CD8-positive, alpha-beta memory T cell (primary cell): ENCODE results near the gene KRTAP29-1. TPM values are rescaled to one million over a fixed set of nuclear protein-coding genes. Genes with fewer than 3 reads are reported as not detected.

Source experiments
- CTCF ChIA-PET: fragments of 350-600 bp; sonication (Branson Sonifier 250); formaldehyde crosslinking; loops from one replicate; lab custom pipeline; 2021; ENCODE audit warnings: antibody characterized with exemption; lab: Charles Lee
- POLR2A ChIA-PET: fragments of 350-600 bp; sonication (Branson Sonifier 250); formaldehyde crosslinking; loops from one replicate; lab custom pipeline; 2021; ENCODE audit warnings: antibody characterized with exemption; lab: Charles Lee
- DNase-seq, 5 donors: peaks; one replicate each; pipeline versions ENCODE4 v3.0.0 to v3.0.0-alpha.2; 2020 to 2022; ENCODE audit warnings: mixed read lengths in 1 of 5
- H3K27ac ChIP-seq: one replicate; pipeline ENCODE4 v1.7.0; 2013; ENCODE audit warnings: low read depth, mild to moderate bottlenecking, low read length, moderate library complexity
- H3K27me3 ChIP-seq: 2 replicates; pipeline ENCODE4 v1.7.0; 2013; ENCODE audit warnings: low read length, mild to moderate bottlenecking; ENCODE audit not compliant: insufficient read depth, poor library complexity, severe bottlenecking
- H3K36me3 ChIP-seq: 2 replicates; pipeline ENCODE4 v1.7.0; 2013; ENCODE audit warnings: mild to moderate bottlenecking, low read length, moderate library complexity; ENCODE audit not compliant: insufficient read depth
- H3K4me1 ChIP-seq: 2 replicates; pipeline ENCODE4 v1.7.0; 2013; ENCODE audit warnings: mild to moderate bottlenecking, low read length, moderate library complexity; ENCODE audit not compliant: insufficient read depth
- H3K4me3 ChIP-seq: 2 replicates; pipeline ENCODE4 v1.7.0; 2013; ENCODE audit warnings: mild to moderate bottlenecking, low read length
- H3K9me3 ChIP-seq: 2 replicates; pipeline ENCODE4 v1.7.0; 2013; ENCODE audit warnings: mild to moderate bottlenecking, low read length
- H3K27ac Mint-ChIP-seq, 8 donors: one replicate each; pipeline ENCODE4 v1.8.0; 2020 to 2021; ENCODE audit warnings: mixed read lengths in 8 of 8, mild to moderate bottlenecking in 6 of 8, inconsistent platforms in 3 of 8, moderate library complexity in 3 of 8
- H3K27me3 Mint-ChIP-seq, 2 donors: one replicate each; pipeline ENCODE4 v1.8.0; 2020 to 2021; ENCODE audit warnings: mixed read lengths in 2 of 2, mild to moderate bottlenecking in 1 of 2, moderate library complexity in 1 of 2
- H3K36me3 Mint-ChIP-seq, 3 donors: one replicate each; pipeline ENCODE4 v1.8.0; 2020 to 2021; ENCODE audit warnings: mixed read lengths in 3 of 3, inconsistent platforms in 1 of 3, mild to moderate bottlenecking in 1 of 3
- H3K4me1 Mint-ChIP-seq, 3 donors: one replicate each; pipeline ENCODE4 v1.8.0; 2020 to 2021; ENCODE audit warnings: mixed read lengths in 3 of 3, inconsistent platforms in 1 of 3, mild to moderate bottlenecking in 1 of 3
- H3K4me3 Mint-ChIP-seq, 7 donors: one replicate each; pipeline ENCODE4 v1.8.0; 2020 to 2021; ENCODE audit warnings: mixed read lengths in 7 of 7, mild to moderate bottlenecking in 6 of 7, moderate library complexity in 4 of 7, inconsistent platforms in 2 of 7
- H3K9me3 Mint-ChIP-seq, 5 donors: one replicate each; pipeline ENCODE4 v1.8.0; 2020 to 2022; ENCODE audit warnings: mixed read lengths in 5 of 5, mild to moderate bottlenecking in 3 of 5, moderate library complexity in 2 of 5, inconsistent platforms in 1 of 5
- polyA plus RNA-seq: library from polyadenylated mRNA; unstranded; fragments of 300-500 nt; fragmentation: Illumina TruSeq; gene quantifications from one replicate; pipeline ENCODE4 v1.2.3, GENCODE V29; 2021
- total RNA-seq, 2 experiments: library from RNA; stranded (reverse); gene quantifications; one replicate each; pipeline ENCODE4 v1.2.3, GENCODE V29; 2021

KRTAP29-1 gene
- total and polyA plus RNA-seq, 3 experiments from 2014 or later: 0.22 TPM; not detected in 2

- H3K9me3 ChIP-seq: no peaks in the 10 kb centered on the region
- H3K36me3 ChIP-seq: no peaks in the 10 kb centered on the region
- H3K4me3 ChIP-seq: no peak overlapping the region
- H3K4me1 ChIP-seq: peaks cover 47% of the 10 kb centered on the region
- Mint-ChIP-seq H3K4me3 (peak overlapping the region in 1 of 7 donors; percentile 45), H3K36me3 (peaks cover 0 to 4% (median 0%) of the 10 kb centered on the region in 3 donors), H3K9me3 (no peaks in the 10 kb centered on the region), H3K27me3 (no peaks in the 10 kb centered on the region), H3K4me1 (peaks cover 35 to 54% (median 49%) of the 10 kb centered on the region in 3 donors), H3K27ac (peak overlapping the region in 5 of 8 donors; percentile 66 to 90 (median 81))
- H3K27me3 ChIP-seq: no peaks in the 10 kb centered on the region
- ChIA-PET CTCF (no interaction called here), POLR2A (no interaction called here)
- no peak overlapping the region for H3K27ac ChIP-seq
- no peak for DNase-seq
Measured at GRCh38 chr17:41327411-41328120, 24.9 kb upstream of the KRTAP29-1 start.

GRCh38 chr17:41326173-41327145 is 23.8 kb upstream of the KRTAP29-1 start:
- H3K4me1 ChIP-seq: peaks cover 52% of the 10 kb centered on the region
- H3K4me3 ChIP-seq: no peak overlapping the region
- Mint-ChIP-seq H3K27ac (peak overlapping the region in 6 of 8 donors; percentile 23 to 90 (median 72)), H3K27me3 (no peaks in the 10 kb centered on the region), H3K9me3 (no peaks in the 10 kb centered on the region), H3K4me1 (peaks cover 44 to 66% (median 59%) of the 10 kb centered on the region in 3 donors), H3K36me3 (no peaks in the 10 kb centered on the region), H3K4me3 (peak overlapping the region in 5 of 7 donors; percentile 22 to 75 (median 39))
- CTCF ChIA-PET: interaction anchor here (1.2 kb wide), 1 partner anchor 339 kb away, joined by 3 read pairs; no protein-coding TSS in a partner anchor
- peak in 4 of 5 donors; percentile 24 to 54 (median 40) for DNase-seq
- no peaks in the 10 kb centered on the region for H3K36me3 ChIP-seq
- POLR2A ChIA-PET: no interaction called here
- H3K27ac ChIP-seq: no peak overlapping the region
- no peaks in the 10 kb centered on the region for H3K9me3 ChIP-seq
- H3K27me3 ChIP-seq: no peaks in the 10 kb centered on the region

- Histone ChIP-seq H3K27ac (no peak overlapping the region), H3K27me3 (no peaks in the 10 kb centered on the region), H3K4me3 (no peak overlapping the region), H3K4me1 (peaks cover 52% of the 10 kb centered on the region), H3K36me3 (no peaks in the 10 kb centered on the region), H3K9me3 (peaks cover under 1% of the 10 kb centered on the region)
- H3K27me3 Mint-ChIP-seq: no peaks in the 10 kb centered on the region
- DNase-seq: no peak
- CTCF ChIA-PET: interaction anchor here (1.2 kb wide), 1 partner anchor 340 kb away, joined by 3 read pairs; no protein-coding TSS in a partner anchor
- H3K9me3 Mint-ChIP-seq: peaks cover 0 to 4% (median 0%) of the 10 kb centered on the region in 5 donors
- peak overlapping the region in 3 of 8 donors; percentile 42 to 81 (median 50) for H3K27ac Mint-ChIP-seq
- POLR2A ChIA-PET: no interaction called here
- peak overlapping the region in 1 of 7 donors; percentile 75 for H3K4me3 Mint-ChIP-seq
- H3K36me3 Mint-ChIP-seq: no peaks in the 10 kb centered on the region
- H3K4me1 Mint-ChIP-seq: peaks cover 45 to 74% (median 61%) of the 10 kb centered on the region in 3 donors
Measured at GRCh38 chr17:41325611-41326010, 23.0 kb upstream of the KRTAP29-1 start.

GRCh38 chr17:41325126-41325525 is 22.5 kb upstream of the KRTAP29-1 start:
- no peak for DNase-seq
- Mint-ChIP-seq H3K4me3 (no peak overlapping the region), H3K4me1 (peaks cover 45 to 76% (median 61%) of the 10 kb centered on the region in 3 donors), H3K27ac (peak overlapping the region in 2 of 8 donors; percentile 26 to 52), H3K27me3 (no peaks in the 10 kb centered on the region), H3K36me3 (no peaks in the 10 kb centered on the region), H3K9me3 (peaks cover 0 to 4% (median 0%) of the 10 kb centered on the region in 5 donors)
- no peaks in the 10 kb centered on the region for H3K36me3 ChIP-seq
- no peak overlapping the region for H3K4me3 ChIP-seq
- POLR2A ChIA-PET: no interaction called here
- H3K27ac ChIP-seq: no peak overlapping the region
- peaks cover 52% of the 10 kb centered on the region for H3K4me1 ChIP-seq
- CTCF ChIA-PET: interaction anchor here (1.2 kb wide), 1 partner anchor 341 kb away, joined by 3 read pairs; no protein-coding TSS in a partner anchor
- peaks cover 5% of the 10 kb centered on the region for H3K9me3 ChIP-seq
- no peaks in the 10 kb centered on the region for H3K27me3 ChIP-seq

- CTCF ChIA-PET: interaction anchor here (1.5 to 2.3 kb wide), 3 partner anchors 7 to 167 kb away, joined by 4 to 18 read pairs (median 8); no protein-coding TSS in a partner anchor
Measured at GRCh38 chr17:41324180-41325075, 21.8 kb upstream of the KRTAP29-1 start.

GRCh38 chr17:41322903-41323895 is 20.5 kb upstream of the KRTAP29-1 start:
- H3K36me3 Mint-ChIP-seq: peaks cover 0 to 8% (median 0%) of the 10 kb centered on the region in 3 donors
- Histone ChIP-seq H3K9me3 (peaks cover 12% of the 10 kb centered on the region), H3K4me1 (peaks cover 46% of the 10 kb centered on the region), H3K27ac (no peak overlapping the region), H3K4me3 (no peak overlapping the region), H3K36me3 (no peaks in the 10 kb centered on the region), H3K27me3 (no peaks in the 10 kb centered on the region)
- H3K27me3 Mint-ChIP-seq: no peaks in the 10 kb centered on the region
- peaks cover 3 to 10% (median 4%) of the 10 kb centered on the region in 5 donors for H3K9me3 Mint-ChIP-seq
- peak overlapping the region in 6 of 8 donors; percentile 73 to 96 (median 86) for H3K27ac Mint-ChIP-seq
- no peak overlapping the region for H3K4me3 Mint-ChIP-seq
- ChIA-PET POLR2A (interaction anchor here (1.5 kb wide), 1 partner anchor 15 kb away, joined by 10 read pairs; the partner anchor contains the start of gene KRTAP16-1), CTCF (interaction anchor here (0.7 to 3.3 kb wide), 22 partner anchors 8 to 463 kb away, joined by 3 to 28 read pairs (median 4); partner anchors contain the start of genes KRTAP16-1 and KRTAP29-1)
- peaks cover 40 to 64% (median 56%) of the 10 kb centered on the region in 3 donors for H3K4me1 Mint-ChIP-seq
- no peak for DNase-seq

More at GRCh38 chr17:41324180-41325075, 21.8 kb upstream of the KRTAP29-1 start:
- Histone ChIP-seq H3K9me3 (peaks cover 11% of the 10 kb centered on the region), H3K4me1 (peaks cover 52% of the 10 kb centered on the region), H3K36me3 (no peaks in the 10 kb centered on the region), H3K27me3 (no peaks in the 10 kb centered on the region), H3K4me3 (no peak overlapping the region), H3K27ac (no peak overlapping the region)
- H3K27me3 Mint-ChIP-seq: no peaks in the 10 kb centered on the region
- DNase-seq: no peak
- POLR2A ChIA-PET: no interaction called here
- no peak overlapping the region for H3K4me3 Mint-ChIP-seq
- peaks cover 2 to 6% (median 4%) of the 10 kb centered on the region in 5 donors for H3K9me3 Mint-ChIP-seq
- H3K27ac Mint-ChIP-seq: peak overlapping the region in 6 of 8 donors; percentile 46 to 88 (median 66)
- peaks cover 0 to 3% (median 0%) of the 10 kb centered on the region in 3 donors for H3K36me3 Mint-ChIP-seq
- H3K4me1 Mint-ChIP-seq: peaks cover 45 to 72% (median 61%) of the 10 kb centered on the region in 3 donors
